GM23338 (cell line): Measurements from ENCODE around the gene VPS13A.

Experiments used
- CREB1 ChIP-seq: fragments of 250-450 bp; sonication (Bioruptor Pico); IDR thresholded peaks from 2 replicates; pipeline ENCODE4 v1.5.0; 2020; ENCODE audit warnings: low read depth, mild to moderate bottlenecking, moderate library complexity
- CTCF ChIP-seq, 2 experiments: fragments of 200-600 bp in 1 of 2; sonication (generic) in 1 of 2; conservative IDR thresholded peaks; 2 replicates each; pipeline versions ENCODE4 v1.5.1 to v1.6.1; 2016 to 2017; ENCODE audit warnings: antibody characterized with exemption in 2 of 2, low read depth in 2 of 2, mild to moderate bottlenecking in 2 of 2, moderate library complexity in 1 of 2
- EZH2 ChIP-seq: fragments of 200-600 bp; sonication (generic); IDR thresholded peaks from one replicate; pipeline ENCODE4 v1.8.0; 2017; ENCODE audit warnings: antibody characterized with exemption, mild to moderate bottlenecking, low read depth; ENCODE audit not compliant: unreplicated experiment
- JUNB ChIP-seq: IDR thresholded peaks from one replicate; pipeline ENCODE4 v1.6.1; 2016; ENCODE audit warnings: antibody characterized with exemption; ENCODE audit not compliant: unreplicated experiment
- POLR2AphosphoS5 ChIP-seq: IDR thresholded peaks from 2 replicates; pipeline ENCODE4 v1.6.1; 2016; ENCODE audit warnings: antibody characterized with exemption, low read depth
- REST ChIP-seq: IDR thresholded peaks from one replicate; pipeline ENCODE4 v1.6.1; 2018; ENCODE audit warnings: antibody characterized with exemption; ENCODE audit not compliant: unreplicated experiment

DNA sequence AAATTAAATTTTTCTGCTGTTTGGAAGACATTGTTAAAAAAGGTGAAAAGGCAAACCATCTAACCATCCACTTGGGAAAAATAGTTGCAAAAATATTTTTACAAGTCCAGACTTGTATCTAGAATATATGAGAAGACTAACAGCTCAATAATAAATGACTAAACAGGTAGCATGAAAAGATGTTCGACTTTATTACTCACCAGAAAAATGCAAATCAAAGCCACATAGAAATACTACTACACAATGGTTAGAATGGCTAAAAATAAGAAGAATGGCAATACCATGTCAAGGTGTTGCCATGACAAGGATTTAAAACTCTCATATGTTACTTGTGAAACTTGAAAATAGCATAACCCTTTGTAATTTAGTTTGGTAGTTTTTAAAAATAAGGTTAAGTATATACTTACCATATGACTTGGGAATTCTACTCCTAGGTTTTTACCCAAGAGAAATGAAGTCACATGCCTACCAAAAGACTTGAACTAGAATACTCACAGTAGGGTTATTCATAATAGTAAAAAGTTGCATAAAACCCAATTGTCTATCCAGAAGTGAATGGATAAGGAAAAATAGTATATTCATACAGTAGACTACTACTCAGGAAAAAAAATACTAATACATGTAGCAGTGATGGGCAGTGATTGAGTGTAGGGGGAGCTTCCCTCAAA is 93.8 kb downstream of the VPS13A start:
- no peak for TF ChIP-seq POLR2AphosphoS5
- TF ChIP-seq REST = no peak
- no peak for TF ChIP-seq CTCF (conservative IDR thresholded peaks at IDR 0.05; ENCODE audit: low read depth in 2 of 2)
- TF ChIP-seq JUNB = no peak
- TF ChIP-seq EZH2 = no peak
- TF ChIP-seq CREB1 = no peak
